Measurements from ENCODE around the gene ATP11B.

Gene ATP11B

GRCh38 chr3:182892226-182892625, 98.9 kb downstream of the ATP11B start:
- no peak for DNase-seq (ENCODE audit: low read depth)
- H3K4me3 ChIP-seq (replicated peaks; ENCODE audit: low read depth, low read length), result no peak overlapping the region
- no peak for TF ChIP-seq CTCF (IDR thresholded peaks at IDR 0.05; ENCODE audit: low read length, missing control alignments)

- no peak for DNase-seq (ENCODE audit: low read depth)
- TF ChIP-seq CTCF (IDR thresholded peaks at IDR 0.05; ENCODE audit: low read length, missing control alignments), result no peak
- H3K4me3 ChIP-seq (replicated peaks; ENCODE audit: low read depth, low read length), result no peak overlapping the region
These were observed 102.3 kb downstream of the ATP11B start for GRCh38 chr3:182895513-182896112.

- TF ChIP-seq CTCF (IDR thresholded peaks at IDR 0.05; ENCODE audit: low read length, missing control alignments), result no peak
- no peak overlapping the region for H3K4me3 ChIP-seq (replicated peaks; ENCODE audit: low read depth, low read length)
- no peak for DNase-seq (ENCODE audit: low read depth)
These were observed 103.2 kb downstream of the ATP11B start for GRCh38 chr3:182896553-182896952.

- DNase-seq (ENCODE audit: low read depth), result no peak
- no peak for TF ChIP-seq CTCF (IDR thresholded peaks at IDR 0.05; ENCODE audit: low read length, missing control alignments)
- no peak overlapping the region for H3K4me3 ChIP-seq (replicated peaks; ENCODE audit: low read depth, low read length)
These were observed 108.9 kb downstream of the ATP11B start for GRCh38 chr3:182902236-182902635.

- TF ChIP-seq CTCF (IDR thresholded peaks at IDR 0.05; ENCODE audit: low read length, missing control alignments), result peak; percentile 14
- no peak overlapping the region for H3K4me3 ChIP-seq (replicated peaks; ENCODE audit: low read depth, low read length)
- no peak for DNase-seq (ENCODE audit: low read depth)
These were observed 110.9 kb downstream of the ATP11B start for GRCh38 chr3:182904164-182904563.

- no peak for TF ChIP-seq CTCF (IDR thresholded peaks at IDR 0.05; ENCODE audit: low read length, missing control alignments)
- no peak overlapping the region for H3K4me3 ChIP-seq (replicated peaks; ENCODE audit: low read depth, low read length)
- no peak for DNase-seq (ENCODE audit: low read depth)
These were observed 112.3 kb downstream of the ATP11B start for GRCh38 chr3:182905623-182906022.

GRCh38 chr3:182906036-182906435, 112.7 kb downstream of the ATP11B start:
- DNase-seq (ENCODE audit: low read depth), result no peak
- TF ChIP-seq CTCF (IDR thresholded peaks at IDR 0.05; ENCODE audit: low read length, missing control alignments), result no peak
- H3K4me3 ChIP-seq (replicated peaks; ENCODE audit: low read depth, low read length), result no peak overlapping the region

All from fibroblast of pulmonary artery (primary cell).